BJ (cell line): ENCODE measurements around the gene BMF. TPM values are rescaled to one million over a fixed set of nuclear protein-coding genes. Genes with fewer than 3 reads are reported as not detected.

Experiments used
- CTCF ChIA-PET: fragments of 350-600 bp; formaldehyde crosslinking; extraction: SDS; loops from one replicate; lab custom pipeline; 2021; ENCODE audit warnings: antibody characterized with exemption, inconsistent platforms; lab: Yijun Ruan, JAX
- POLR2A ChIA-PET: fragments of 300-600 bp; sonication (Branson Sonifier 250); formaldehyde crosslinking; extraction: SDS; loops from one replicate; lab custom pipeline; 2021; ENCODE audit warnings: antibody characterized with exemption; lab: Charles Lee
- DNase-seq: peaks from one replicate; pipeline ENCODE4 v3.0.0-alpha.2; 2011; ENCODE audit warnings: low read depth
- H3K27me3 ChIP-seq: 2 replicates; pipeline ENCODE4 v1.6.0; 2011; ENCODE audit warnings: low read length; ENCODE audit not compliant: control insufficient read depth, insufficient read depth
- H3K36me3 ChIP-seq: 2 replicates; pipeline ENCODE4 v1.5.1; 2011; ENCODE audit warnings: low read length; ENCODE audit not compliant: control insufficient read depth, insufficient read depth
- H3K4me3 ChIP-seq: 2 replicates; pipeline ENCODE4 v1.5.1; 2011; ENCODE audit warnings: low read depth, mild to moderate bottlenecking, control low read depth, low read length
- polyA plus RNA-seq: library from polyadenylated mRNA; depleted of rRNA; stranded (reverse); fragments of >200 nt; gene quantifications from 2 replicates; pipeline ENCODE4 v1.2.3, GENCODE V29; 2011
- TF ChIP-seq, protein P1 (sequence below): IDR thresholded peaks from 2 replicates; pipeline ENCODE4 v1.5.1; 2011; ENCODE audit warnings: low read depth, mild to moderate bottlenecking, control low read depth, inconsistent platforms, low read length, moderate library complexity; ENCODE audit not compliant: insufficient read depth

Gene BMF
- polyA plus RNA-seq, 1 experiment = 8.3 TPM

DNA sequence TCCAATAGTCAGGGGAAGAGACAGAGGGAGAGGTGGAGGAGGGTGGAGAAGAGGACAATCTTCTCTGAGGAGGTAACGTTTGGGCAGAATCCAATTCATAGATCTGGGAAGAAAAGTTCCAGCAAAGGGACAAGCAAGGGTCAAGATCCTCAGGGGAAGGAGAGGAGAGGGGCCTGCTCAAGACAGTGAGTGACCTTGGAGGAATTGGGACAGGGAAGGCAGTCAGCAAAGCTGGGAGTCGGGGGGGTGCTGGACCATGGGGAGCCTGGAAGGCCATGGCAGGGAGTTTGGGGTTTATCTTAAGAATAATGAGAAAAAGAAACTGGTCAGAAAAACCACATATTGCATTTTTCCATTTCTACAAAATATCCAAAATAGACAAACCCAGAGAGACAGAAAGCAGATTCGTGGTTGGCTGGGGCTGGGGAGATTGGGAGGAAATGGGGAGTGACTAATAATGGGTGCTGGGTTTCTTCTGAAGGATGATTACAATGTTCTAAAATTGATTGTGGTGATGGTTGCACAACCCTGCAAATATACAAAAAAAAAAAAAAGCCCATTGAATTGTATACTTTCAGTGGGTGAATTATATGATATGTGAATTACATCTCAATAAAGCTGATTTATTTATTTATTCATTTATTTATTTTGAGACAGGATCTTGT, 50.1 kb downstream of the BMF start:
- CTCF ChIA-PET = interaction anchor here (0.6 to 2.2 kb wide), 6 partner anchors 11 to 207 kb away, joined by 3 to 7 read pairs (median 4); partner anchors contain the start of gene BUB1B
- no peak for DNase-seq
- no peaks in the 10 kb centered on the region for H3K36me3 ChIP-seq
- POLR2A ChIA-PET = no interaction called here
- H3K27me3 ChIP-seq = no peaks in the 10 kb centered on the region
- H3K4me3 ChIP-seq = no peak overlapping the region
- TF ChIP-seq, protein P1, sequence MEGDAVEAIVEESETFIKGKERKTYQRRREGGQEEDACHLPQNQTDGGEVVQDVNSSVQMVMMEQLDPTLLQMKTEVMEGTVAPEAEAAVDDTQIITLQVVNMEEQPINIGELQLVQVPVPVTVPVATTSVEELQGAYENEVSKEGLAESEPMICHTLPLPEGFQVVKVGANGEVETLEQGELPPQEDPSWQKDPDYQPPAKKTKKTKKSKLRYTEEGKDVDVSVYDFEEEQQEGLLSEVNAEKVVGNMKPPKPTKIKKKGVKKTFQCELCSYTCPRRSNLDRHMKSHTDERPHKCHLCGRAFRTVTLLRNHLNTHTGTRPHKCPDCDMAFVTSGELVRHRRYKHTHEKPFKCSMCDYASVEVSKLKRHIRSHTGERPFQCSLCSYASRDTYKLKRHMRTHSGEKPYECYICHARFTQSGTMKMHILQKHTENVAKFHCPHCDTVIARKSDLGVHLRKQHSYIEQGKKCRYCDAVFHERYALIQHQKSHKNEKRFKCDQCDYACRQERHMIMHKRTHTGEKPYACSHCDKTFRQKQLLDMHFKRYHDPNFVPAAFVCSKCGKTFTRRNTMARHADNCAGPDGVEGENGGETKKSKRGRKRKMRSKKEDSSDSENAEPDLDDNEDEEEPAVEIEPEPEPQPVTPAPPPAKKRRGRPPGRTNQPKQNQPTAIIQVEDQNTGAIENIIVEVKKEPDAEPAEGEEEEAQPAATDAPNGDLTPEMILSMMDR = no peak

DNA sequence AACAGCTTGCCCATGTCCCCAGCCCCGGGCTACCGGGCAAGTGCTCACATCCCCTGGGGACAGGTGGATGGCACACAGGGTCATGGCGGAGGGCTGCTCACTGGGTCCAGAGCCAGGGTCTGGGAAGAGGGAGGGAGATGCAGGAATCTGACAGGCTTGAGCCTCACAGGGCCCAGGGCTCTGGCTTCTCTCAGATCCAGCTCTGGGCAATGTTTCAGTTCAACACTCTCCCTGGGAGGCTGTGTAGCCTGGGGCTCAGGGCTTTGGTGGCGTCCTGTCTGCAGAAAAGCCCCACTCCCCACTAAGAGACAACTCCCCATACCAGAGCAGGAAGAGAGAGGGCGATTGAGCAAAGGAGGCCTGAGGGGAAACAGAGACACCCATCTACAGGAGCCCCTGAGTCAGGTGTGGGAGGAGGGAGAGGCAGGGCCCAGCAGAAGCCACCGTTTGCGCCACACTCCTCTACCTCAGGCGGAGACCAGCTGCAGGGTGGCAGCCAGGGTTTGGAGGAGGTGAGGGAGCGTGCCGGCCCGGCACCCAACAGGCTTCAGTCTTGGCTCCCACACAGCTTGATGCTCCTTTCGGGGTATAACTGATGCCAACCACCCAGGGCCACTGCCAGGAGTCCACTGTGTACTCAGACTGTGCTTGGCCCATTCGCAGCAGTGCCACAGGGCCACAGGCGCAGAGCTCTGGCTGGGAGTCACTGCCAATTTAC, 52.9 kb downstream of the BMF start:
- Histone ChIP-seq H3K36me3 (no peaks in the 10 kb centered on the region), H3K4me3 (no peak overlapping the region), H3K27me3 (no peaks in the 10 kb centered on the region)
- no peak for DNase-seq
- TF ChIP-seq, protein P1 = no peak
- CTCF ChIA-PET = interaction anchor here (0.6 to 5.5 kb wide), 7 partner anchors 9 to 1639 kb away, joined by 3 to 34 read pairs (median 3); no protein-coding TSS in a partner anchor
- POLR2A ChIA-PET = no interaction called here

DNA sequence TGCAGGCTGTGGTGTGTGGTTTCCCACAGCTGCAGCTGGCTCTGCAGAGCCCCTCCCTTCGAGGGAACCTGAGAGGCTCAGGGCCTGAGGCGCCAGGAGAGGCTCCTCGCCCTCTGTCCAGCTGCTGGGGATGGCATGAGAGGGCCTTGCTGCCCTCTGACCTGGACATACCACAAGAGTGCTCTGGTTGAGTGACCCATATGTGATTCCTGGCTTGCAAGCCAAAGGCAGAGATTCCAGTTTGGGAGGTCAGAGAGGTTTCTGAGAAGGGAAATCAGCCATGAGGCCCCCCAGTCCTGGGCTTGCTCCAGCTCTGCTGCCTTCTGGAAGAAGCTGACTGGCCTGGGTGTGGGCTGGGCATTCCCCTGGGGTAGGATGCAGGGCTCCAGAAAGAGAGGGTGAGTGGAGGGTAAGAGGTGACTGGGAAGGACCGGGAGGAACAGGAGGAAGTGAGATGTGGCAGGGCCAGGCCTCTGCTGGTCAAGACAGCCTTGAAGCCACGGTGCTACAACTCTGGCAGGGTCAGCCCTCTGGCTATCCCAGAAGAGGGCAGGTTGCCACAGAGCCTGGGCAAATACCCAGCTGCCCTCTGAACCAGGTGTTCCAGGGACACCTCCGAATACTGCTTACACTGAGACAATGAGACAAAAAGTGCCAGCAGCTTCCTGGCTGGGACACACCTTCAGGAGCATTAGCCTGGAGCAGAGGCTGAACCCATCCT, 53.7 kb downstream of the BMF start:
- no peak for DNase-seq

DNA sequence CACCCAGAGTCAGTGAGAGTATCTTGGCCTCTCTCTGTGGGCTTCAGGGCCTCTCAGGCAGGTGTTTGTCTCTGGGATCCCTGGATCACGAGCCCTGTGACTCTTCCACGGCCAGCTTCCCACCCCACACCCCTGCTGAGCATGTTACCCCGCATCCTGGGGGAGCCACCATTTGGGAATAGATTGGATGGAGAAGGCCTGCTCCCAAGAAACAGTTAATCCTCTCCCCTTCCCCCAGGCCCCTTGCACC, 54.1 kb downstream of the BMF start:
- Histone ChIP-seq H3K4me3 (no peak overlapping the region), H3K36me3 (no peaks in the 10 kb centered on the region), H3K27me3 (no peaks in the 10 kb centered on the region)
- CTCF ChIA-PET = interaction anchor here (1.2 to 5.5 kb wide), 5 partner anchors 9 to 225 kb away, joined by 3 to 34 read pairs (median 3); no protein-coding TSS in a partner anchor
- POLR2A ChIA-PET = no interaction called here
- TF ChIP-seq, protein P1 = no peak
- no peak for DNase-seq

More for the DNA sequence above, 53.7 kb downstream of the BMF start:
- ChIA-PET CTCF (interaction anchor here (0.6 to 5.5 kb wide), 8 partner anchors 9 to 1638 kb away, joined by 3 to 34 read pairs (median 3); no protein-coding TSS in a partner anchor), POLR2A (no interaction called here)
- no peak overlapping the region for H3K4me3 ChIP-seq
- TF ChIP-seq, protein P1 = no peak
- no peaks in the 10 kb centered on the region for H3K36me3 ChIP-seq
- H3K27me3 ChIP-seq = no peaks in the 10 kb centered on the region
